ENCODE results near the gene SDC4.

DNA sequence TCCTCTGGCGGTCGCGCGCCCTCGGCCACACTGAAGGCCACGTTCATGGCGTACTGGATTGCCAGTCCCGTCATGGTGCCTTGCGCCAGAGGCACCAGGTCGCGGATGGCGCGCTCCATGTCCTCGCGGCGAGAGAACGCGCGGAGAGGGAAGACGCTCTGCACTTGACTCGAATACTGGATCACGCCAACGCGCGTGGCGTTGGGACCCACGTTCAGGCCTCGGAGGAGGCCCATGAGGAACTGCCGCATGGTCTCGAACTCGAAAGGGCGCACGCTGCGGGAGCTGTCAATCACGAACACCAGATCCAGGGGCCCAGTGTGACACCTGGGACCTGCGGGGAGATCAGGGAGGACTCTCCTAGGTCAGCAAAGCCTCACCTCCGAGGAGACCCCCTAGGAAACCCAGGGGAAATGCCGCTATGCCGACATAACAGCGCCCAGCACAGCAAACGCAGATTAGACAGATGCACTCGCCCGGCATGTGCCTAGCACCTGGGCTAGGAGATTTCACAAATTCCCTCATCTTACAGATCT lies 43.7 kb downstream of the SDC4 start:
- TF ChIP-seq CTCF (IDR thresholded peaks at IDR 0.05) (no peak), POLR2A (IDR thresholded peaks at IDR 0.05) (no peak)

All from stomach (tissue), 4 donors.